ENCODE results near the gene ST6GALNAC3. TPM values are rescaled to one million over a fixed set of nuclear protein-coding genes. Genes with fewer than 3 reads are reported as not detected.

Gene ST6GALNAC3
- total and polyA plus RNA-seq, 2 experiments from 2014 or later: 29.4 to 33.3 TPM

GRCh38 chr1:76503736-76504135 is 429.2 kb downstream of the ST6GALNAC3 start:
- 81% methylated on average over 2 of the region's 2 CpGs for WGBS (ENCODE audit: low lambda C conversion rate, missing lambda C conversion rate)
- H3K9me2 ChIP-seq (replicated peaks; ENCODE audit: insufficient read depth): no peaks in the 10 kb centered on the region

GRCh38 chr1:76507376-76507775 is 432.8 kb downstream of the ST6GALNAC3 start:
- no peak overlapping the region for H3K4me2 ChIP-seq
- no peak overlapping the region for H3K4me3 ChIP-seq
- no peaks in the 10 kb centered on the region for H3K27me3 ChIP-seq
- no peak for DNase-seq (ENCODE audit: low spot score)
- H4K20me1 ChIP-seq (ENCODE audit: insufficient read depth, poor library complexity, severe bottlenecking): no peaks in the 10 kb centered on the region
- no peaks in the 10 kb centered on the region for H3K9me2 ChIP-seq (replicated peaks; ENCODE audit: insufficient read depth)
- no peak for TF ChIP-seq EZH2 (IDR thresholded peaks at IDR 0.05; ENCODE audit: borderline replicate concordance)
- TF ChIP-seq, protein P1, sequence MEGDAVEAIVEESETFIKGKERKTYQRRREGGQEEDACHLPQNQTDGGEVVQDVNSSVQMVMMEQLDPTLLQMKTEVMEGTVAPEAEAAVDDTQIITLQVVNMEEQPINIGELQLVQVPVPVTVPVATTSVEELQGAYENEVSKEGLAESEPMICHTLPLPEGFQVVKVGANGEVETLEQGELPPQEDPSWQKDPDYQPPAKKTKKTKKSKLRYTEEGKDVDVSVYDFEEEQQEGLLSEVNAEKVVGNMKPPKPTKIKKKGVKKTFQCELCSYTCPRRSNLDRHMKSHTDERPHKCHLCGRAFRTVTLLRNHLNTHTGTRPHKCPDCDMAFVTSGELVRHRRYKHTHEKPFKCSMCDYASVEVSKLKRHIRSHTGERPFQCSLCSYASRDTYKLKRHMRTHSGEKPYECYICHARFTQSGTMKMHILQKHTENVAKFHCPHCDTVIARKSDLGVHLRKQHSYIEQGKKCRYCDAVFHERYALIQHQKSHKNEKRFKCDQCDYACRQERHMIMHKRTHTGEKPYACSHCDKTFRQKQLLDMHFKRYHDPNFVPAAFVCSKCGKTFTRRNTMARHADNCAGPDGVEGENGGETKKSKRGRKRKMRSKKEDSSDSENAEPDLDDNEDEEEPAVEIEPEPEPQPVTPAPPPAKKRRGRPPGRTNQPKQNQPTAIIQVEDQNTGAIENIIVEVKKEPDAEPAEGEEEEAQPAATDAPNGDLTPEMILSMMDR (IDR thresholded peaks at IDR 0.05; ENCODE audit: poor library complexity): no peak
- TF ChIP-seq EZH2phosphoT487 (IDR thresholded peaks at IDR 0.05; ENCODE audit: low read depth, severe bottlenecking, unreplicated experiment): no peak
- H3K79me2 ChIP-seq: no peaks in the 10 kb centered on the region
- H2AFZ ChIP-seq: no peak overlapping the region
- 94% methylated on average over 3 of the region's 3 CpGs for WGBS (ENCODE audit: low lambda C conversion rate, missing lambda C conversion rate)
- H3K36me3 ChIP-seq (replicated peaks; ENCODE audit: insufficient read depth, low read depth): no peaks in the 10 kb centered on the region
- H3K9me3 ChIP-seq (ENCODE audit: low read depth): no peaks in the 10 kb centered on the region
- H3K27ac ChIP-seq: no peak overlapping the region
- H3K4me1 ChIP-seq (ENCODE audit: insufficient read depth): no peaks in the 10 kb centered on the region

More at GRCh38 chr1:76503736-76504135, 429.2 kb downstream of the ST6GALNAC3 start:
- Histone ChIP-seq H3K4me2 (no peak overlapping the region), H2AFZ (no peak overlapping the region), H3K4me1 (ENCODE audit: insufficient read depth) (no peaks in the 10 kb centered on the region), H4K20me1 (ENCODE audit: insufficient read depth, poor library complexity, severe bottlenecking) (no peaks in the 10 kb centered on the region), H3K27me3 (no peaks in the 10 kb centered on the region), H3K27ac (no peak overlapping the region), H3K9me3 (ENCODE audit: low read depth) (no peaks in the 10 kb centered on the region), H3K36me3 (replicated peaks; ENCODE audit: insufficient read depth, low read depth) (no peaks in the 10 kb centered on the region), H3K4me3 (no peak overlapping the region), H3K79me2 (no peaks in the 10 kb centered on the region)
- no peak for DNase-seq (ENCODE audit: low spot score)
- TF ChIP-seq, protein P1 (IDR thresholded peaks at IDR 0.05; ENCODE audit: poor library complexity): no peak
- TF ChIP-seq EZH2 (IDR thresholded peaks at IDR 0.05; ENCODE audit: borderline replicate concordance): no peak
- no peak for TF ChIP-seq EZH2phosphoT487 (IDR thresholded peaks at IDR 0.05; ENCODE audit: low read depth, severe bottlenecking, unreplicated experiment)

DNA sequence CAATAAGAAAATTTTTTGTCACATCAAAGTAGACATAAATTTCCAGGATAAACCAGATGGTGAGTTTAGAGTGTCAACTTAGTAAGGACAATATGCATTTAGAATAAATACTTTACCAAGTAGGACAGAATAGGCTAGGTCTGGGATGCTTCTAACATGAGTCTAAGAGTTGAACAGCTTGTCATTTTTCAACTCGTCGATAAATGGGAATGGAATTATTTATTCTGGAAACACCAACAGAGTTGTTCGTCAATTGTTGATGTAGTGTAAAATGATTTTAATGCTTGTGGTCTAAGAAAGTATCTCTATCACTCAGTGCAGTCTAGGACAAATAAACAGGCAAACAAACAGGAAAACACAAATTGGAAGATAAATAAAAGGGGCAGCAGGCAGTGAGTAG is 434.3 kb downstream of the ST6GALNAC3 start:
- DNase-seq (ENCODE audit: low spot score): no peak
- Histone ChIP-seq H4K20me1 (ENCODE audit: insufficient read depth, poor library complexity, severe bottlenecking) (no peaks in the 10 kb centered on the region), H3K36me3 (replicated peaks; ENCODE audit: insufficient read depth, low read depth) (no peaks in the 10 kb centered on the region), H3K27ac (no peak overlapping the region), H3K4me3 (no peak overlapping the region), H3K9me3 (ENCODE audit: low read depth) (no peaks in the 10 kb centered on the region), H3K79me2 (no peaks in the 10 kb centered on the region), H3K27me3 (no peaks in the 10 kb centered on the region), H3K4me2 (no peak overlapping the region), H2AFZ (no peak overlapping the region), H3K4me1 (ENCODE audit: insufficient read depth) (no peaks in the 10 kb centered on the region), H3K9me2 (replicated peaks; ENCODE audit: insufficient read depth) (no peaks in the 10 kb centered on the region)
- TF ChIP-seq, protein P1 (IDR thresholded peaks at IDR 0.05; ENCODE audit: poor library complexity): no peak
- no peak for TF ChIP-seq EZH2 (IDR thresholded peaks at IDR 0.05; ENCODE audit: borderline replicate concordance)
- no peak for TF ChIP-seq EZH2phosphoT487 (IDR thresholded peaks at IDR 0.05; ENCODE audit: low read depth, severe bottlenecking, unreplicated experiment)
- WGBS (ENCODE audit: low lambda C conversion rate, missing lambda C conversion rate): 94% methylated on average over 3 of the region's 3 CpGs

Measured in hepatocyte (in vitro differentiated cells).